ENCODE measurements around the gene HSP90B1.
A peak's percentile ranks its signal among the peaks of the same experiment; 100 is the strongest.

Gene HSP90B1

DNA sequence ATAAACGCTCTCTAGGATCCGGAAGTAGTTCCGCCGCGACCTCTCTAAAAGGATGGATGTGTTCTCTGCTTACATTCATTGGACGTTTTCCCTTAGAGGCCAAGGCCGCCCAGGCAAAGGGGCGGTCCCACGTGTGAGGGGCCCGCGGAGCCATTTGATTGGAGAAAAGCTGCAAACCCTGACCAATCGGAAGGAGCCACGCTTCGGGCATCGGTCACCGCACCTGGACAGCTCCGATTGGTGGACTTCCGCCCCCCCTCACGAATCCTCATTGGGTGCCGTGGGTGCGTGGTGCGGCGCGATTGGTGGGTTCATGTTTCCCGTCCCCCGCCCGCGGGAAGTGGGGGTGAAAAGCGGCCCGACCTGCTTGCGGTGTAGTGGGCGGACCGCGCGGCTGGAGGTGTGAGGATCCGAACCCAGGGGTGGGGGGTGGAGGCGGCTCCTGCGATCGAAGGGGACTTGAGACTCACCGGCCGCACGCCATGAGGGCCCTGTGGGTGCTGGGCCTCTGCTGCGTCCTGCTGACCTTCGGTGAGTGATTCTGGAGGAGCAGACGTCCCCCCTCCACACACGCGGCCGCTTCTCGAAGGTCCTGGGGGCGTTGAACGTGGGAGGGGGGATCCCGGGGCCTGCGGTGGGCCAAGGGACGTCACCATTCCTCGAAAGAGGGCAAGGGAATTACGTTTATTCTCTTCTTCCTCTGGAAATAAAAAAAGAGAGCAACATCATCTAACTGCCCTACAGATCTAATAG lies at the start of gene HSP90B1:
Gene HSP90B1, plus strand, starts transcription at position 377 of the 753 bp plus-strand sequence. Its CDS starts 106 bp downstream, at position 483.
- DNase-seq (ENCODE audit: low read depth in 1 of 2, low spot score in 1 of 2): peak; percentile 98 to 100

GRCh38 chr12:103881261-103881660 lies 48.9 kb upstream of the HSP90B1 start:
- DNase-seq (ENCODE audit: low read depth in 1 of 2, low spot score in 1 of 2): no peak

DNA sequence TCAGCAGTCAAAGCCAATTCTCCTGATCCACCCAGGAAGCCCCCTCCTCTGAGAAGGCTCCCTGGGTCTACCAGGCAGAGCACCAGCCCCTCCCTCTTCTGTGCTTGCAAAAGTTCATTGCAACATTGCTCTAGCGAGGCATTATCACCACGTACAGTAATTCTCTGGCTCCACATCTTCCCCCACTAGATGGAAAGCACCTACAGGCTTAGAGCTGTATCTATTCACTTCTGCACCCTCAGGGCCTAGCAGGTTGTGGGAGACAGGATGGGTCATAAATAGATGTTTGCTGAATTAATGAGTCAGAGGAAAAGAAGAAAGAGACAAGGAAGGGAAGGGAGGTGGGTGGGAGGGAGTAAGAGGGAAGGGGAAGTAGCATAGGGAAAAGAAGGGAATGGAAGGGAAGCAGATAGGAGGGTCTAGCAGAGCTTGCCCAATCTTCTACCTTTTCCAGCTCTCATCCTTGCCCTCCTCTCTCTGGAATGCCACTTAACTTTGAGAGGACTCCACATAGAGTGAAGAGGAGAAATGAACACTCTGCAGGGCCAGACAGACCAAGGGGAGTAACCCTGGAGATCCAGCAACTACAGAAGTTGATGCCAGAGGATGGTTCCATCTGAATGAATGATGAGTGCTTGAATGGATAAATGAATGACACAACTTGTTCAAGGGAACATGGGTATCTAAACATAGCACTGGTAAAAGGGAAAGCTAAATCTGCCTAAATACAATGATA lies 47.2 kb upstream of the HSP90B1 start:
- no peak for DNase-seq (ENCODE audit: low read depth in 1 of 2, low spot score in 1 of 2)

GRCh38 chr12:103883908-103884307 lies 46.3 kb upstream of the HSP90B1 start:
- no peak for DNase-seq (ENCODE audit: low read depth in 1 of 2, low spot score in 1 of 2)

GRCh38 chr12:103884316-103884715 lies 45.9 kb upstream of the HSP90B1 start:
- no peak for DNase-seq (ENCODE audit: low read depth in 1 of 2, low spot score in 1 of 2)

- DNase-seq (ENCODE audit: low read depth in 1 of 2, low spot score in 1 of 2): no peak
These were observed 43.9 kb upstream of the HSP90B1 start for GRCh38 chr12:103886195-103886797.

GRCh38 chr12:103887738-103888137 lies 42.5 kb upstream of the HSP90B1 start:
- DNase-seq (ENCODE audit: low read depth in 1 of 2, low spot score in 1 of 2): no peak

DNA sequence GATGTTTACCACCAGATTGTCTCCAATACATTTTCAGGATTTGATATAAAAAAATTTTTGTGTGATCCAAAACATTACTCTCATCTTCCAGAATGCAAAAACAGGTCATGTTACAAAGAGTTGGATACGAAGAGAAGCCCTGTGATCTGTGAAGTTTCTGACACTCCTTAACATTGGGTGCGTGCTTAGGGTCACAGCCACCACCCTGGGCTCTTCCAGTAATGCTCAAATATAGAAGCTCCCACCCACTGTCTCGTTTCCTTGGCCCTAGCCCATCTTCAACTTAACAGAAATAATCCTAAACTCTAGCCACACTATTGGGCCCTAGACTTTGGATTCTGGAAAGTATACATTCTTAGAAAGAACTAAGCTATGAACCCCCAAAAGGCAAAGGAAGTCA lies 32.9 kb upstream of the HSP90B1 start:
- no peak for DNase-seq (ENCODE audit: low read depth in 1 of 2, low spot score in 1 of 2)

GRCh38 chr12:103901518-103902173 lies 28.6 kb upstream of the HSP90B1 start:
- no peak for DNase-seq (ENCODE audit: low read depth in 1 of 2, low spot score in 1 of 2)

DNA sequence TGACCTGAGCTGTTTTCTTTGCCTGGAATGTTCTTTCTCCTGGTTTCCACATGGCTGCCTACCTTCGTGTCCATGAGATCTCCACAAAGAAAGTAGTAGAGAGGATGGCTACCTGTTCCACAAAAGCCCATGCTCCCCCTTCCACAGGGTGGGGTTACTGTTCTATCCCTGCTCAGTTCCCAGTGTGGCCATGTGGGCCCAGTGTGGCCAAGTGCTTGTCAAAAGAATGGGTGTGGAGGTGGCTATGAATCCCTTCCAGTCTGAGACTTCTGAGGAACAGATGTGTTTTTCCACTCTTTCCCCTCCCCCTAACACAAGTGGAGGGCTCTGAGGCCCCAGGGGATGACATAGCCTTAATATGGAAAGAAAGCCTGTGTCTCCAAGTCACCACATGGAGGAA lies 26.2 kb upstream of the HSP90B1 start:
- no peak for DNase-seq (ENCODE audit: low read depth in 1 of 2, low spot score in 1 of 2)

DNA sequence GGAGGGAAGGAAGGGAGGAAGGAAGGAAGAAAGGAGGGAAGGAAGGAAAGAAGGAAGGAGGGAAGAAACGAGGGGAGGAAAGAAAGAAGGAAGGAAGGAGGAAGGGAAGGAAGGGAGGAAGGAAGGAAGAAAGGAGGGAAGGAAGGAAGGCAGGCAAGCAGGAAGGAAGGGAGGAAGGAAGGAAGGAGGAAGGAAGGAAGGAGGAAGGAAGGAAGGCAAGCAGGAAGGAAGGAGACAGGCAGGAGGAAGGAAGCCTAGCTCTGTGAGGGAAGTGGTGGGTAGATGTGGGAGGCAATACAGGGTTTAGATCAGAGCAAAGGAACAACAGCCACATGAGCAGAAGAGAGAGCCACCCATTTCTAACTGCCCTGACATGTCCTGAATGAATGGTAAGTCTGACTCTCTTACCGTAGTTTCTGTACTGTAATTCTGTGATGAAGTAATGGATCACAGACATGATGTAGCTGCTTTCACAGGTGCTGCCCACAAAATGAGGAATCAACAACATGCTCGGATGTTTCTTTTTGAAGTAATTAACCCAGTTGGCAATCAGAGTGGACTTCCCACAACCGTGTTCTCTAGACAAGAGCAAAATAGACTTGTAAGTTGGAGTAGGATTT lies 24.4 kb upstream of the HSP90B1 start:
- no peak for DNase-seq (ENCODE audit: low read depth in 1 of 2, low spot score in 1 of 2)

DNA sequence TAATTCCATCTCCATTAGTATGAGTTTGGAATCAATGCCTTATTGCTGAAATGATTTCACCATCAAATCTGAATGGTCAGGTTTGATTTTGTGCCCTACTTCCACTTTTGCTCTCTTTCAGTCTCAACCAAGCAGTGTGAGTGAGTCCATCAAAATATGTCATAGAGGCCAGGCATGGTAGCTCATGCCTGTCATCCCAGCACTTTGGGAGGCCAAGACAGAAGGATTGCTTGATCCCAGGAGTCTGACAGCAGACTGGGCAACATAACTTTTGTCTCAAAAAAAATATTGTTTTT lies 22.0 kb upstream of the HSP90B1 start:
- no peak for DNase-seq (ENCODE audit: low read depth in 1 of 2, low spot score in 1 of 2)

GRCh38 chr12:103908877-103909276 lies 21.3 kb upstream of the HSP90B1 start:
- DNase-seq (ENCODE audit: low read depth in 1 of 2, low spot score in 1 of 2): no peak

DNA sequence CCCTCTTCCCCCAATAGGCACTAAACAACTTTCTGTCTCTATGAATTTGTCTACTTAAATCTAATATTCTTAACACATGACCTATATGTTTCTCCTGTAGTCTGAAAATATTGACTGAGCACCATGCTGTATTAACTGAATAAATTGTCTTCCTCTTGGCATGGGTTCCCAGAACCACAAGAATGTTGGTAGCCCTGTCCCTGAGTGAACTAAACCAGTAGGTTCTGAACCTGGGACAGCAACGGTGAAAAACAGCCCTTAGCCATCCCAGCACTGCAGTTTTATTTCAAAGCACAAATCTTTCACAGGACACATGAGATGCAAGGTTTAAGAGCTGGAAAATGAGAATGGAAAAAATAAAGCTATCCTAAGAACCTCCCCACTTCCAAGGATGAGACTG lies 20.4 kb upstream of the HSP90B1 start:
- no peak for DNase-seq (ENCODE audit: low read depth in 1 of 2, low spot score in 1 of 2)

- DNase-seq (ENCODE audit: low read depth in 1 of 2, low spot score in 1 of 2): no peak
These were observed 18.1 kb upstream of the HSP90B1 start for GRCh38 chr12:103912069-103912468.

DNA sequence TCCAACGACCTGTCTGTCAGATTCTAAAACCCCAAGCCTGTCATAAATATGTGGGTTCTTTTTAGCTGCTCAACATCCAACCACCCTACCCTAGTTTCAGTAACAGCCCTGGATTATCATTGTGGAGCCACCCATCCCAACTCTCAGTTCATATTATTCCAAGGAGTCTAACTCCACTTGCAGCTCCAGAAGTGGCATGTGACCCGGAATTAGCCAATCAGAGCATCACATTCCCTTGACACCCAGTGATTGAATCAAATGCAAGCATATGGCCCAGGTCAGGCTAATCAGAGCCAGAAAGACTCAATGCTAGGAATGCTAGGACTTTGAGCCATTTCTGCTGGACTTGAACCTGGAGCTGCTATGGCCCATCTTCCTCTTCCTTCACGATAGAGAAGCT lies 17.1 kb upstream of the HSP90B1 start:
- no peak for DNase-seq (ENCODE audit: low read depth in 1 of 2, low spot score in 1 of 2)

GRCh38 chr12:103915306-103915705 lies 14.9 kb upstream of the HSP90B1 start:
- no peak for DNase-seq (ENCODE audit: low read depth in 1 of 2, low spot score in 1 of 2)

DNA sequence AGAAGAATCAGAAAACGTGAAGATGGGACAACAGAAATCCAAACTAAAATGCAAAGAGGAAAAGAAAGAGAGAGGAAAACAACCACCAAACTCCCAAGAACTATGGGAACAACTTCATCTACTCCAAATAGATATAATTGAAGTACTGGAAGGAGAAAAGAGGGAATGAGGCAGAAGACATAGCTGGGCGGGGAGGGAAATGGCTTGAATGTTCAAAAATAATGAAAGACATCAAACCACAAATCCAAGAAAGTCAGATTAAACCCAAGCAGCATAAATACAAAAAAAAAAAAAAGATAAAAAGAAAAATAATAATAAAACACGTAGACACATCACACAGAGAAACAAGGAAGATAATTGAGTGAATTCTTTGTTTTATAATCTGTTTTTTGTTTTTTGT lies 12.3 kb upstream of the HSP90B1 start:
- no peak for DNase-seq (ENCODE audit: low read depth in 1 of 2, low spot score in 1 of 2)

- DNase-seq (ENCODE audit: low read depth in 1 of 2, low spot score in 1 of 2): no peak
These were observed 5.2 kb upstream of the HSP90B1 start for GRCh38 chr12:103924761-103925641.

- DNase-seq (ENCODE audit: low read depth in 1 of 2, low spot score in 1 of 2): peak in 1 of 2 donors; percentile 5
These were observed 1.5 kb upstream of the HSP90B1 start for GRCh38 chr12:103928682-103929045.

All from stimulated activated CD4-positive, alpha-beta T cell treated with anti-CD3 and anti-CD28 coated beads, Interleukin-15, amount 100 ng/mL, for 1 hour (primary cell).